ENCODE data around the gene BRMS1L. TPM values are rescaled to one million over a fixed set of nuclear protein-coding genes. Genes with fewer than 3 reads are reported as not detected.

The BRMS1L gene
- total RNA-seq, 2 donors from 2014 or later, result 5.2 to 6.6 TPM

GRCh38 chr14:35878272-35879150 lies 52.4 kb downstream of the BRMS1L start:
- no peak overlapping the region for H3K27ac ChIP-seq
- TF ChIP-seq CTCF (IDR thresholded peaks at IDR 0.05) (no peak), POLR2A (IDR thresholded peaks at IDR 0.05) (no peak), POLR2AphosphoS5 (IDR thresholded peaks at IDR 0.05) (no peak)
- WGBS, result 34% methylated on average over 9 of the region's 9 CpGs

GRCh38 chr14:35879151-35879648 lies 53.1 kb downstream of the BRMS1L start:
- Histone ChIP-seq H3K27me3 (replicated peaks; ENCODE audit: insufficient read depth) (no peaks in the 10 kb centered on the region), H3K4me3 (no peak overlapping the region), H3K27ac (no peak overlapping the region), H3K36me3 (no peaks in the 10 kb centered on the region), H3K9me3 (no peaks in the 10 kb centered on the region), H3K4me1 (replicated peaks) (no peaks in the 10 kb centered on the region)
- 27% methylated on average over 2 of the region's 2 CpGs for WGBS
- no peak for TF ChIP-seq POLR2A (IDR thresholded peaks at IDR 0.05)
- no peak for TF ChIP-seq CTCF (IDR thresholded peaks at IDR 0.05)
- TF ChIP-seq POLR2AphosphoS5 (IDR thresholded peaks at IDR 0.05), result no peak
- intact Hi-C loops (cut with DNase I), result no loop called here
- no peak for DNase-seq (ENCODE audit: low spot score)

More at GRCh38 chr14:35878272-35879150, 52.4 kb downstream of the BRMS1L start:
- no peaks in the 10 kb centered on the region for H3K4me1 ChIP-seq (replicated peaks)
- H3K4me3 ChIP-seq, result no peak overlapping the region
- DNase-seq (ENCODE audit: low spot score), result no peak
- H3K9me3 ChIP-seq, result no peaks in the 10 kb centered on the region
- no peaks in the 10 kb centered on the region for H3K27me3 ChIP-seq (replicated peaks; ENCODE audit: insufficient read depth)
- intact Hi-C loops (cut with DNase I), result no loop called here
- H3K36me3 ChIP-seq, result no peaks in the 10 kb centered on the region

DNA sequence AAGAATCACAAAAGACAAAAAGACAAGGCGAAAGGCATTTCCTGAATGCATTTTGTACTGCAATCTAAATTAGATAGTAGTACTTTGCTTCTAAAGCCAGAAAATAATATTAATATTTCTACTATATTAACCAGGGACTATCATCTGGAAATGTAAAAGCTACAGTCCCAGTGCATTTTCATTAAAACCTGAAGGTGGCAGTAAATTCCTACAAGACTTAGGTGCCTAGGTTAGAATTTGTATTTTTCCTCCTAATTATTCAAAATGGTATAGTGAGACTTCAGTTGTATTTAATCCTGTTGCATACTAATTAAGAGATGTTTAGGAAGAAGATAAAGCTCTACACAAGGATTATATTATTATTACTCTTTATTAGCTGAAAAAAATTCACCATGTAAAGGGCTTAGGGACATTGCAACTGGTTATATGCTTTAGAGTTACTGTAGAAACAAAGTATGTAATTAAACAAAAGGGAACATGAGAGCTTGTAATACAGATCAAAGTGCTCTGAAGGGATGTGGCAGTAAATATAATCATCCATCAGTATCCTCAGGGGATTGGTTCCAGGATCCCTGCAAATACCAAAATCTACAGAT lies 53.6 kb downstream of the BRMS1L start:
- 78% methylated on average over 1 of the region's 1 CpG for WGBS
- no peak overlapping the region for H3K27ac ChIP-seq
- DNase-seq (ENCODE audit: low spot score), result no peak
- H3K36me3 ChIP-seq, result no peaks in the 10 kb centered on the region
- TF ChIP-seq CTCF (IDR thresholded peaks at IDR 0.05) (peak in 3 of 4 experiments; percentile 29 to 39 (median 38)), POLR2A (IDR thresholded peaks at IDR 0.05) (no peak), POLR2AphosphoS5 (IDR thresholded peaks at IDR 0.05) (peak; percentile 7)
- H3K4me3 ChIP-seq, result no peak overlapping the region
- H3K27me3 ChIP-seq (replicated peaks; ENCODE audit: insufficient read depth), result no peaks in the 10 kb centered on the region
- intact Hi-C loops (cut with DNase I), result no loop called here
- no peaks in the 10 kb centered on the region for H3K9me3 ChIP-seq
- no peaks in the 10 kb centered on the region for H3K4me1 ChIP-seq (replicated peaks)

- no peak for TF ChIP-seq POLR2AphosphoS5 (IDR thresholded peaks at IDR 0.05)
- TF ChIP-seq POLR2A (IDR thresholded peaks at IDR 0.05), result no peak
- no peak for TF ChIP-seq CTCF (IDR thresholded peaks at IDR 0.05)
- Histone ChIP-seq H3K4me3 (no peak overlapping the region), H3K9me3 (no peaks in the 10 kb centered on the region), H3K27ac (no peak overlapping the region), H3K27me3 (replicated peaks; ENCODE audit: insufficient read depth) (no peaks in the 10 kb centered on the region), H3K4me1 (replicated peaks) (no peaks in the 10 kb centered on the region), H3K36me3 (no peaks in the 10 kb centered on the region)
- WGBS, result 95% methylated on average over 2 of the region's 2 CpGs
- no peak for DNase-seq (ENCODE audit: low spot score)
- intact Hi-C loops (cut with DNase I), result no loop called here
These were observed 55.1 kb downstream of the BRMS1L start for GRCh38 chr14:35881280-35881679.

Measured in prostate gland (tissue), 2 donors.